PC-3 (cell line): Measurements from ENCODE around the gene ESPN. TPM values are rescaled to one million over a fixed set of nuclear protein-coding genes. Genes with fewer than 3 reads are reported as not detected.
"Not testable (repeated sequence)": the region's sequence is repeated elsewhere in the genome, so short reads cannot be mapped to it uniquely, and the experiment has no call there.

Experiments
- ATAC-seq: fragments of 200-7000 bp; cut with Tn5 transposase; 2 replicates; pipeline ENCODE4 v1.9.1; 2020; ENCODE audit warnings: mild to moderate bottlenecking, moderate library complexity
- BruUV-seq: library from RNA; stranded (reverse); fragments of 400-500 nt; replicated peaks from 2 replicates; lab custom pipeline; 2021; lab: Mats Ljungman, UMichigan
- CTCF ChIA-PET: fragments of 300-600 bp; sonication (Branson Sonifier 250); formaldehyde crosslinking; loops from one replicate; lab custom pipeline; 2022; ENCODE audit warnings: antibody characterized with exemption; lab: Charles Lee
- POLR2A ChIA-PET: fragments of 300-600 bp; sonication (Branson Sonifier 250); formaldehyde crosslinking; loops from one replicate; lab custom pipeline; 2022; ENCODE audit warnings: antibody characterized with exemption; ENCODE audit not compliant: unreplicated experiment; lab: Charles Lee
- DNase-seq: peaks from one replicate; pipeline ENCODE4 v3.0.0-alpha.2; 2015
- H2AFZ ChIP-seq: fragments of 300-600 bp; sonication (generic); 2 replicates; pipeline ENCODE4 v1.6.0; 2016; ENCODE audit warnings: antibody characterized with exemption, low read length
- H3F3A ChIP-seq: fragments of 300-600 bp; sonication (generic); one replicate; pipeline ENCODE4 v1.6.0; 2017; ENCODE audit warnings: antibody characterized with exemption, low read length, control low read depth, mild to moderate bottlenecking; ENCODE audit not compliant: unreplicated experiment
- H3K27ac ChIP-seq: fragments of 300-600 bp; sonication (generic); 2 replicates; pipeline ENCODE4 v1.5.1; 2016; ENCODE audit warnings: mild to moderate bottlenecking, low read length
- H3K27me3 ChIP-seq: fragments of 300-600 bp; sonication (generic); 2 replicates; pipeline ENCODE4 v1.6.1; 2016; ENCODE audit warnings: low read length, mixed read lengths
- H3K36me3 ChIP-seq: fragments of 300-600 bp; sonication (generic); 2 replicates; pipeline ENCODE4 v1.6.1; 2016; ENCODE audit warnings: low read depth, mixed run types, low read length, mixed read lengths
- H3K4me1 ChIP-seq: fragments of 300-600 bp; sonication (generic); 2 replicates; pipeline ENCODE4 v1.5.1; 2016; ENCODE audit warnings: low read length; ENCODE audit not compliant: insufficient read depth
- H3K4me2 ChIP-seq: fragments of 300-600 bp; sonication (generic); 2 replicates; pipeline ENCODE4 v1.6.0; 2016; ENCODE audit warnings: low read length
- H3K4me3 ChIP-seq: fragments of 300-600 bp; sonication (generic); 2 replicates; pipeline ENCODE4 v1.5.1; 2016; ENCODE audit warnings: mild to moderate bottlenecking, low read length, mixed read lengths
- H3K79me2 ChIP-seq: fragments of 300-600 bp; sonication (generic); 2 replicates; pipeline ENCODE4 v1.6.1; 2017; ENCODE audit warnings: low read length, mixed read lengths
- H3K9ac ChIP-seq: fragments of 300-600 bp; sonication (generic); 2 replicates; pipeline ENCODE4 v1.6.0; 2016; ENCODE audit warnings: mild to moderate bottlenecking, low read length
- H3K9me2 ChIP-seq: fragments of 300-600 bp; sonication (generic); replicated peaks from 2 replicates; pipeline ENCODE4 v1.6.1; 2016; ENCODE audit warnings: mixed run types, low read length, mixed read lengths
- H3K9me3 ChIP-seq: fragments of 300-600 bp; sonication (generic); 2 replicates; pipeline ENCODE4 v1.6.1; 2016; ENCODE audit warnings: low read length, mixed read lengths
- H4K20me1 ChIP-seq: fragments of 300-600 bp; sonication (generic); 2 replicates; pipeline ENCODE4 v1.6.1; 2016; ENCODE audit warnings: low read length, mixed read lengths
- EZH2 ChIP-seq: fragments of 300-600 bp; sonication (generic); IDR thresholded peaks from one replicate; pipeline ENCODE4 v1.6.1; 2017; ENCODE audit warnings: antibody characterized with exemption, mild to moderate bottlenecking, low read length; ENCODE audit not compliant: unreplicated experiment
- EZH2phosphoT487 ChIP-seq: fragments of 300-600 bp; sonication (generic); IDR thresholded peaks from 2 replicates; pipeline ENCODE4 v1.6.1; 2018; ENCODE audit warnings: mild to moderate bottlenecking, antibody characterized with exemption, low read length, borderline replicate concordance
- intact Hi-C: fragments of 100-400 bp; cut with micrococcal nuclease; formaldehyde crosslinking; loops from 2 replicates; pipeline ENCODE4 v1.9.0; 2023
- total RNA-seq: library from RNA; depleted of rRNA; stranded (reverse); fragments of >200 nt; gene quantifications from 2 replicates; pipeline ENCODE4 v1.2.3, GENCODE V29; 2014
- TF ChIP-seq, protein P1 (sequence below): fragments of 300-600 bp; sonication (generic); conservative IDR thresholded peaks from 2 replicates; pipeline ENCODE4 v1.5.1; 2017; ENCODE audit warnings: antibody characterized with exemption, low read depth, mild to moderate bottlenecking, low read length

ESPN gene
- total RNA-seq, 1 experiment from 2014 or later, result 11.1 TPM

DNA sequence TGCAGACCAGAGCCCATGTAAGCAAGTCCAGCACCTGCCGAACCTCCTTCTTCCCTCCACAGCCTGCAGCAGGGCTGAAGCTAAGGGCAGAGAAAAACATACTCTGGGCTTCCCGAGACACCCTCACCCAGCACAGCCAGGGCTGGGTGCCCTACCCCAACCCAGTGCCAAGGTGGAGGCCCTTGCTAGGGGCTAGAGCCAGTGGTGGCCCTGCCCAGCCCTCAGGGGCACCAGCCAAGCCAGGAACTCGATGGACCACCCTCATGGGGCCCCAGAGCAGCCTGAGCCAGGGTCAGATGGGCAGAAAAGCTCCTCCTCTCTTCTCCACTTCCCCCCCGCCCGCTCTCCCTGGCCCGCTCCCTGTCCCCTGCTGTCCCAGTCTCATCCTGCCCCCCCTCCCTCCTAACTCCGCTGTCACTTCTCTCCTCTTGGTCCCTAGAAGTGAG lies 25.5 kb downstream of the ESPN start:
- no peak overlapping the region for H3K4me3 ChIP-seq
- H3K9me2 ChIP-seq, result no peaks in the 10 kb centered on the region
- H3K4me1 ChIP-seq, result peaks cover 9% of the 10 kb centered on the region
- TF ChIP-seq EZH2phosphoT487 (no peak), EZH2 (no peak)
- TF ChIP-seq, protein P1, sequence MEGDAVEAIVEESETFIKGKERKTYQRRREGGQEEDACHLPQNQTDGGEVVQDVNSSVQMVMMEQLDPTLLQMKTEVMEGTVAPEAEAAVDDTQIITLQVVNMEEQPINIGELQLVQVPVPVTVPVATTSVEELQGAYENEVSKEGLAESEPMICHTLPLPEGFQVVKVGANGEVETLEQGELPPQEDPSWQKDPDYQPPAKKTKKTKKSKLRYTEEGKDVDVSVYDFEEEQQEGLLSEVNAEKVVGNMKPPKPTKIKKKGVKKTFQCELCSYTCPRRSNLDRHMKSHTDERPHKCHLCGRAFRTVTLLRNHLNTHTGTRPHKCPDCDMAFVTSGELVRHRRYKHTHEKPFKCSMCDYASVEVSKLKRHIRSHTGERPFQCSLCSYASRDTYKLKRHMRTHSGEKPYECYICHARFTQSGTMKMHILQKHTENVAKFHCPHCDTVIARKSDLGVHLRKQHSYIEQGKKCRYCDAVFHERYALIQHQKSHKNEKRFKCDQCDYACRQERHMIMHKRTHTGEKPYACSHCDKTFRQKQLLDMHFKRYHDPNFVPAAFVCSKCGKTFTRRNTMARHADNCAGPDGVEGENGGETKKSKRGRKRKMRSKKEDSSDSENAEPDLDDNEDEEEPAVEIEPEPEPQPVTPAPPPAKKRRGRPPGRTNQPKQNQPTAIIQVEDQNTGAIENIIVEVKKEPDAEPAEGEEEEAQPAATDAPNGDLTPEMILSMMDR, result no peak
- ATAC-seq (no peak), DNase-seq (no peak)
- BruUV-seq, result no TSS peak
- no peak overlapping the region for H3K4me2 ChIP-seq
- H3K27me3 ChIP-seq, result peaks cover 27% of the 10 kb centered on the region
- ChIA-PET CTCF (no interaction called here), POLR2A (no interaction called here)
- no peaks in the 10 kb centered on the region for H3K79me2 ChIP-seq
- no peaks in the 10 kb centered on the region for H3K36me3 ChIP-seq
- intact Hi-C loops, result no loop called here
- no peaks in the 10 kb centered on the region for H4K20me1 ChIP-seq
- H3K9me3 ChIP-seq, result no peaks in the 10 kb centered on the region
- no peak overlapping the region for H2AFZ ChIP-seq
- no peak overlapping the region for H3K27ac ChIP-seq
- no peaks in the 10 kb centered on the region for H3F3A ChIP-seq
- H3K9ac ChIP-seq, result no peak overlapping the region

DNA sequence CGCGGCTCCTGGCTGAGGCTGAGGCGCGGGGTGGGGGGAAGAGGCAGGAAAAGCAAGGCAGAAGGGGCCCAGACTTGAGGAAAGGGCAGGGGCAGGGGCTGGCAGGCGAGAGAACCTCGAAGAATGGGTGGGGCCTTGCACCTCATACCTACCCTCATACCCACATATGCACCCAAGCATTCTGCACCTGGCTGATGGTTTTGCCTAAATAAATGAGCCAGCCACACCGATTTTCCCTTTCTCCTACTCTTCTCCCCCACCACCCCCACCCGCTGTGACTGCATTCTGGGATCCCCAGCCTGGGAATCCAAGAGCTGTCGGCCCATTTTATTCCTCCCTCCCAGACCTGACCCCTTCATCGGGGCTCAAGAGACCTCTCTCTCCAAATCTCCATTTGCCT lies 25.9 kb downstream of the ESPN start:
- BruUV-seq, H3K27ac ChIP-seq, H2AFZ ChIP-seq, H3K36me3 ChIP-seq, H3F3A ChIP-seq, ATAC-seq, H3K79me2 ChIP-seq, POLR2A ChIA-PET, H3K4me3 ChIP-seq, H3K4me2 ChIP-seq, H3K9me3 ChIP-seq, H4K20me1 ChIP-seq, H3K9ac ChIP-seq, H3K4me1 ChIP-seq, H3K9me2 ChIP-seq, DNase-seq, intact Hi-C loops: not testable (repeated sequence)
- CTCF ChIA-PET, result interaction anchor here (0.6 kb wide), 2 partner anchors 27 to 40 kb away, joined by 3 to 6 read pairs; no protein-coding TSS in a partner anchor
- H3K27me3 ChIP-seq, result peaks cover 29% of the 10 kb centered on the region

DNA sequence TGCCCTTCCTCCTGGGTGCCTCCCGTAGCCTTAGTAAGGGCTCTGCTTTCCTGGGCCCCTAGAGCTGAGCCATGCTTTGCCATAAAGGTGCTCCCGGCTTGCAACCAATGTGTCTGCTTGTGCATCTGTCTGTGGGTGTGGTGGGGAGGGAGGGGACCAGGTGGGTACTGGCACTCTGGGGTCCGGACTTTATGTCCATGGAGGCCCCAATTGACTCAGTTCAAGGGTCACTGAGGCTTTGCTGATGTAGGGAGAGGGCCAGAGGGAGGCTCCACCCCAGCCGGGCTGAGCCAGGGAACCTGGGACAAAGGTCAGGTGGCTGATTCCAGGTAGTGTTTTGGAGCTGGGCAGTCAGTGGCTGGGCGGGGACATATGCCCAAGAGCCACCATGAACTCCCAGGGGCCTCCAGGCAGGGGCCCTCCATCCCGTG lies 26.4 kb downstream of the ESPN start:
- Histone ChIP-seq H3K4me3 (no peak overlapping the region), H3K27me3 (peaks cover 31% of the 10 kb centered on the region), H2AFZ (no peak overlapping the region), H3K36me3 (no peaks in the 10 kb centered on the region), H3K27ac (no peak overlapping the region), H4K20me1 (no peaks in the 10 kb centered on the region), H3K79me2 (no peaks in the 10 kb centered on the region), H3K9ac (no peak overlapping the region), H3K9me2 (no peaks in the 10 kb centered on the region), H3K4me1 (peaks cover 9% of the 10 kb centered on the region), H3F3A (no peaks in the 10 kb centered on the region), H3K9me3 (no peaks in the 10 kb centered on the region), H3K4me2 (no peak overlapping the region)
- ChIA-PET CTCF (interaction anchor here (0.6 kb wide), 2 partner anchors 28 to 40 kb away, joined by 3 to 6 read pairs; no protein-coding TSS in a partner anchor), POLR2A (no interaction called here)
- intact Hi-C loops, result no loop called here
- BruUV-seq, result no TSS peak
- ATAC-seq (no peak), DNase-seq (no peak)
- TF ChIP-seq, protein P1, result no peak
- TF ChIP-seq EZH2phosphoT487, result no peak
- no peak for TF ChIP-seq EZH2
